Heart left ventricle (tissue), 16 donors: ENCODE data around the gene OLFM1. TPM values are rescaled to one million over a fixed set of nuclear protein-coding genes. Genes with fewer than 3 reads are reported as not detected.

Experiments
- ATAC-seq, 4 donors: fragments of 200-7000 bp; cut with Tn5 transposase; one replicate each; pipeline ENCODE4 v1.9.1; 2020 to 2022; ENCODE audit warnings: moderate library complexity in 4 of 4, mild to moderate bottlenecking in 3 of 4, moderate number of reproducible peaks in 1 of 4
- DNase-seq, 5 donors: peaks; one replicate each; pipeline ENCODE4 v3.0.0-alpha.2; 2020
- H3K27ac ChIP-seq, 12 donors: fragments of 200-600 bp; sonication (generic) in 4 of 12; one replicate each; pipeline versions ENCODE4 v1.5.0 to v1.8.0; 2016 to 2022; ENCODE audit warnings: mild to moderate bottlenecking in 2 of 12
- H3K27me3 ChIP-seq, 9 donors: fragments of 200-600 bp; sonication (generic) in 2 of 9; one replicate each; pipeline versions ENCODE4 v1.5.1 to v1.8.0; 2016 to 2022; ENCODE audit warnings: mild to moderate bottlenecking in 3 of 9
- H3K36me3 ChIP-seq, 9 donors: fragments of 200-600 bp; sonication (generic) in 2 of 9; one replicate each; pipeline versions ENCODE4 v1.5.0 to v1.8.0; 2018 to 2022; ENCODE audit warnings: mild to moderate bottlenecking in 2 of 9
- H3K4me1 ChIP-seq, 12 donors: fragments of 200-600 bp; sonication (generic) in 4 of 12; one replicate each; pipeline versions ENCODE4 v1.5.0 to v1.8.0; 2016 to 2022; ENCODE audit warnings: mild to moderate bottlenecking in 3 of 12
- H3K4me3 ChIP-seq, 12 donors: fragments of 200-600 bp; sonication (generic) in 4 of 12; one replicate each; pipeline versions ENCODE4 v1.5.0 to v1.8.0; 2017 to 2022; ENCODE audit warnings: mild to moderate bottlenecking in 9 of 12, moderate library complexity in 4 of 12
- H3K9me3 ChIP-seq, 12 donors: fragments of 200-600 bp; sonication (generic) in 4 of 12; one replicate each; pipeline versions ENCODE4 v1.5.0 to v1.8.0; 2016 to 2022; ENCODE audit warnings: mild to moderate bottlenecking in 1 of 12
- CTCF ChIP-seq, 12 donors: fragments of 200-600 bp; sonication (generic) in 4 of 12; IDR thresholded peaks; one replicate each; pipeline versions ENCODE4 v1.5.0 to v1.8.0; 2018 to 2022; ENCODE audit warnings: antibody characterized with exemption in 12 of 12, mild to moderate bottlenecking in 5 of 12
- POLR2A ChIP-seq, 2 donors: fragments of 450-650 bp; IDR thresholded peaks; one replicate each; pipeline ENCODE4 v1.6.1; 2017; ENCODE audit warnings: antibody characterized with exemption in 2 of 2, mild to moderate bottlenecking in 2 of 2, moderate library complexity in 2 of 2
- WGBS, 4 donors: extraction: QIAGEN DNeasy Blood & Tissue Kit in 2 of 4; methylation state at CpG; one replicate each; pipeline versions ENCODE4 v1.1.5 to v1.1.7; 2013 to 2018; 5-methylcytosine and 5-hydroxymethylcytosine counted together
- intact Hi-C, 10 donors: fragments of 100-400 bp; cut with DNase I; formaldehyde crosslinking; loops; one replicate each; pipeline versions ENCODE4 v1.11.1 to v1.14.2; 2022
- polyA plus RNA-seq, 2 donors: library from polyadenylated mRNA; stranded (reverse); fragments of 200-250 nt; gene quantifications; one replicate each; pipeline ENCODE4 v1.2.3, GENCODE V29; 2013
- total RNA-seq, 9 donors: library from RNA; depleted of rRNA in 2 of 9; stranded (reverse); fragments of >200 nt in 2 of 9; fragmentation: NEBNext Ultra II Directional in 3 of 9; extraction: Animal tissue kit (Norgen Biotek cat#: 25700) in 3 of 9; gene quantifications; one replicate each; pipeline versions ENCODE4 v1.1.0 to v1.2.4, GENCODE V29; 2016 to 2023
- donor health status: ischemic (EF 13 %, LVEDD 7.1; RV severe dilation, severe dysfunction).
- donor health status: healthy with polysubstance abuse.
- donor health status: DM: no; HTN: yes; CAD: no.
- donor health status: DM: no; HTN: no; CAD: no.
- donor health status: ischemic (EF 25% LVEDD 6.9; RV normal size, moderate dysfunction).
- donor health status: ischemic (EF 25% LVEDD 5.7; RV mildly dilated, moderate dysfunction).
- donor health status: healthy.
- donor health status: DM: yes; HTN: yes; CAD: no.
- donor health status: ischemic (EF 35%, LVEDD 5.7; RV mildly dilated, moderate dysfunction).
- donor health status: nonischemic (EF 11% LVEDD 7.7; RV severe dilation, severe dysfunction).
- donor health status: DM: yes; HTN: yes; CAD: no.
- donor health status: PGD.
- donor health status: ischemic (EF 29% LVEDD 5.4; RV normal size, mild dysfunction).
- donor health status: nonischemic (EF 23%, LVEDD 6.1; RV moderate dilation, normal function).

The OLFM1 gene
- total and polyA plus RNA-seq, 11 donors: 3.5 to 11.8 (median 8.1) TPM

- no peaks in the 10 kb centered on the region for H3K4me1 ChIP-seq
- 64 to 74% (median 67%) methylated on average over 9 of the region's 9 CpGs for WGBS, 4 donors
- H3K36me3 ChIP-seq: no peaks in the 10 kb centered on the region
- peaks cover 0 to 8% (median 0%) of the 10 kb centered on the region in 9 donors for H3K27me3 ChIP-seq
- H3K27ac ChIP-seq: no peak overlapping the region
- intact Hi-C loops: no loop called here
- TF ChIP-seq POLR2A (IDR thresholded peaks at IDR 0.05) (no peak), CTCF (IDR thresholded peaks at IDR 0.05) (no peak)
- ATAC-seq (no peak), DNase-seq (no peak)
- no peaks in the 10 kb centered on the region for H3K9me3 ChIP-seq
- no peak overlapping the region for H3K4me3 ChIP-seq
Observed at GRCh38 chr9:135039916-135040645, 47.4 kb upstream of the OLFM1 start.

GRCh38 chr9:135040892-135041291, 46.6 kb upstream of the OLFM1 start:
- Histone ChIP-seq H3K9me3 (no peaks in the 10 kb centered on the region), H3K4me3 (no peak overlapping the region), H3K4me1 (no peaks in the 10 kb centered on the region), H3K27me3 (peaks cover 0 to 13% (median 0%) of the 10 kb centered on the region in 9 donors), H3K27ac (no peak overlapping the region), H3K36me3 (no peaks in the 10 kb centered on the region)
- ATAC-seq (no peak), DNase-seq (no peak)
- WGBS, 4 donors: 72 to 85% (median 75%) methylated on average over 16 of the region's 16 CpGs
- TF ChIP-seq CTCF (IDR thresholded peaks at IDR 0.05) (no peak), POLR2A (IDR thresholded peaks at IDR 0.05) (no peak)
- intact Hi-C loops: no loop called here

GRCh38 chr9:135043345-135043744, 44.1 kb upstream of the OLFM1 start:
- no peak for TF ChIP-seq CTCF (IDR thresholded peaks at IDR 0.05)
- DNase-seq (no peak), ATAC-seq (no peak)
- H3K27ac ChIP-seq: no peak overlapping the region
- H3K4me3 ChIP-seq: no peak overlapping the region
- 79 to 93% (median 85%) methylated on average over 11 of the region's 11 CpGs for WGBS, 4 donors
- peaks cover 0 to 13% (median 4%) of the 10 kb centered on the region in 9 donors for H3K27me3 ChIP-seq
- no peaks in the 10 kb centered on the region for H3K9me3 ChIP-seq
- no peaks in the 10 kb centered on the region for H3K36me3 ChIP-seq
- no peaks in the 10 kb centered on the region for H3K4me1 ChIP-seq
- intact Hi-C loops: no loop called here

- intact Hi-C loops: no loop called here
- no peaks in the 10 kb centered on the region for H3K4me1 ChIP-seq
- 82 to 94% (median 86%) methylated on average over 24 to 25 of the region's 25 CpGs for WGBS, 4 donors
- H3K27me3 ChIP-seq: peaks cover 0 to 26% (median 0%) of the 10 kb centered on the region in 9 donors
- H3K36me3 ChIP-seq: no peaks in the 10 kb centered on the region
- no peak for DNase-seq
- TF ChIP-seq POLR2A (IDR thresholded peaks at IDR 0.05): no peak
- no peak for TF ChIP-seq CTCF (IDR thresholded peaks at IDR 0.05)
- no peak for ATAC-seq
- H3K9me3 ChIP-seq: no peaks in the 10 kb centered on the region
- no peak overlapping the region for H3K27ac ChIP-seq
- no peak overlapping the region for H3K4me3 ChIP-seq
Observed at GRCh38 chr9:135045264-135045927, 42.1 kb upstream of the OLFM1 start.
